Measurements from ENCODE around the gene NIPBL.
"Not testable (repeated sequence)": the region's sequence is repeated elsewhere in the genome, so short reads cannot be mapped to it uniquely, and the experiment has no call there.

NIPBL gene

DNA sequence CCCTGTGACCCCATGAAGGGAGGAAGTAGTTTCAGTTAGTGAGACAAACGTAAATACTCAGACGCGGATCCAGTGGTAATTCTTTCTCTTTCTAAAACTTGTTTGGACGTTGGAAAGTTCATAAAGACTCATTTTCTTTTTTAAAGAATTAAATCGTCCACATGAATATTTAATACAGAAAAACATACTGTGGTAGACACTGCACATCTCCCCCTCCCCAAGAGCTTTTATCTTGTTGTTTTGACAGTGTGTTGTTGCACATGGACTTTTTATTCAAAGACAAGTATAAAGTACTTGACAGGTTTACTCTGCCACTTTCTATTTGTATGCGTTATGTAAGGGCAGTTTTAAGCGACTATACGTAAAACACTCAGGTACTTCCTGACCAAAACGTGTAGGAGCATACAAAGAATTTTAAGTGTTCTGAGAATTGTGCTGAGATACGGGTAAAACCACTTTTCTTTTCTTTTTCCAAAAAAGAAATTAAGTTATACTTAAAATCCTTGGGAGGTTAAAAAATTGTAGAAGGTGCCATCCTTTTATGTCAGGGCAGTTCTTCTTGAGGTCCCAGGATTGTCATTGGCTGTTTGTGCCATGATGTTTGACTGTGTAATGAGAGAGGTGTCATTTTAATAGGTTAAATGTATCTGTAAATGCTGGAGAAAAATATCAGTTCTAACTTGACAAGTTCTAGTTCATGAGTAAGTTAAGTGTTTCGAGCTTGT, 1.3 kb downstream of the NIPBL start:
- DNase-seq (ENCODE audit: low read depth), result no peak

DNA sequence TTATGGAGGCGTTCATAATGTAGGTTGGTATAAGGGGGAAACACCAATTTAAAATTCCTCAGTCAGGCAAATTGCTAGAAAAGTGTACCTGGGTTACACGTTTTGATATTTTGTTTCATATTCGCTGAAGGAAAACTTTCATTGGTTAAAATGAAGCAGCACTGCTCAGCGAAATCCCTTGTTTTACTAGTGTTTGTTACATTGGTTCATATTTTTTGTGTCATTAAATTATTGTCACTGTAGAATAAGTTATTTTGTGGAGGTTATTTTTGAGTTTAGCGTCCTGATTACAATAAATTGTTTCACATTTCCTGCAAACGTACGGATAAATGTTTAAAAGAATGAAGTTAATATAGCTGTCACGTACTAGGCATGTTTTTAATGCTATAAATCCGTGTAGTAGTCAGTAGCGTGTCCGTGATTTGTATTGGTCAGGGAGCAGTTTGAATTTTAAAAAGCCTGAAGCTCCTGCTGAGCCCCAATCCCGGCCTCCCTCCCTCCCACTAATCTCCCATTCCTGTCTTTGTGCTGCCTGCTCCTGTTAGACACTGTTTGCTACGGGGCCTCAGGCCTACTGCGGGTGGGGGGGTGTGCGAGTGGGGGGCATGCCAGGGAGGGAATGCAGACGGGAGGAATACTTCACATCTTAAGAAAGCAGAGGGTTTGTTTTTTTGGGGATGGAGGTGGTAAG, 2.0 kb downstream of the NIPBL start:
- DNase-seq (ENCODE audit: low read depth), result no peak

DNA sequence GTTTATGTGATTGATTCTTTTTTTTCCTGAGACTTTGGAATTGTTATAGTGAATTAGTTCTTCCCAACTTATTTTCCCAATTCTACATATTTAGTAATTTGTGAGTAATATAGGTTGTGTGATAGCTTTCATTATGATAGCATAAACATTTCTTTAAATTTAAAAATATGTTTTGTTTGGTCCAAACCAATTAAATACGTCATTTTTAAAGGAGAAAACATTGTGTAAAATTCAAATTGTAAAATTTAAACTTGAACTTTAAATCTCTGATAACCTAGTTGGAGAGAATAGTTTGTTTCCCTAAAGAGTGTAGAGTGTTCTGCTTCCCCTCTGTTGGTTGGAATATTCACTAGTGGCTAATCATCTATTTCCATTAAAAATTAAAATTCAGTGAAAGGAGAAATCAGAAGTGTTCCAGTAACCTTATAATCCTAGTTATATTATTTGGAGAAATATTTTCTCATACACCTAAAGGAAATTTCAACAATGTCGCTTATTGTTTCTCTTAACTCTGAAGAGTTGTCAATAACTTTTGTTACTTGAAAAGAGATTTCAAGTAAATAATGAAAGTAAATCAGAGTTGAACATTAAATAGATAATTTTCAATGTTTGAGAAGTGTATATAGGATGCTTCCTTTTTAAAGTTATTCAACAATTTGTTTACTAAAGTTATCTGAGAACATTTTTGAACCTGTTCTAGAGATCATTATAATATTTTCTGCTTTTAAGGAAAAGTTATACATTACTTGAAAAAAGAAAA, 2.9 kb downstream of the NIPBL start:
- DNase-seq (ENCODE audit: low read depth), result no peak

DNA sequence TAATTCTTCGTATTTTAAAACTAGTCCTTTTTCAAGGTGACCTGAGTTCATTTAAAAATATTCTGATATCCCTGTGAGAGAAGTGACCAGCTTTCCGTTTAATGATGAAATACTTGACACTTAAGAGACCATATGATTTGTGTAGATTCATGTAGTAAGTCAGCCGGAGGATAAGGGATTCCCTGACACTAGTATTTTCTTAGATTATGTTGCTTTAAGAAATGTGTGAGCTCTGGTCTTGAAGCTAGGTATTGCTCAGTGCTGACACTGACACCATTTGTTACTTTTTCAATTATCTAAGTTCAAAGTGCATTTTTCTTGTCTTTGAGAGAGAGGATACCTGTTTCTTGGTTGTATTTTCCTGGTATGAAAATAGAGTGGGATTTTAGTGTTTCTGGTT, 4.2 kb downstream of the NIPBL start:
- no peak for DNase-seq (ENCODE audit: low read depth)

DNA sequence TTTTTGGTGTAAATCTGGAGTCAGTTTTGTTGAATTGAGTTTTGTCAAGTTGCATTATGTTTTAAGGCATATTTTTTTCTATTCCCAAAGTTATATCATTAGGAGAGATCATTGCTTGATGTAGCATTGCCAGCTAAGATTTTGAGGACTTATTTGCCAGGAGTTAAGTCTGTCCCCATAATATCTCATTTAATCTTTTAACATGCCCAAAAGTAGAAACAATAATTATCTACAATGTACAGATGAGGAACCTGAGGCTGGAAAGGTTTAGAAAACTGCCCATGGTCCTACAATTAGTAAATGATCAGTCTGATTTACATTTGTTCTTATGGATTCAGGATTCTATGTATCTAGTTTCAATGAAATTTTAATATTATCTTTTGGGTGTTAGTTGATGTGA, 4.7 kb downstream of the NIPBL start:
- no peak for DNase-seq (ENCODE audit: low read depth)

DNA sequence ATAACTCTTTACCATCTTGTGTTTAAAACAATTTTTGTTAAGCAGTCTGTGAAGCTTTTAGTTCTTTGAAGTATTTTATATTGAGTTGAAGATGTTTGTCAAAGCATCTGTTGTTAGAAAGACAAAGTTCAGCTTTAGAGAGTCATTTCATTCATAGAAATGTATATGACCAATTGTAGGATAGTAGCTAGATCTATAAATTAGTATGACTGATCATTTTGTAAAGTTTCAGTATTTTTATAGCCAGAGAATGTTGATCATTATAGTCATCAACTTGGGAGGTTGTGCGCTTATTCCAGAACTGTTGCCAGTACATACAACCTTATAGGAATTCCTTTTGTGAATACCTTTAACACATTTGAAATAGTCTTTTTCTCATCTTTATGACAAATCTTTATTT, 5.2 kb downstream of the NIPBL start:
- DNase-seq (ENCODE audit: low read depth), result no peak

DNA sequence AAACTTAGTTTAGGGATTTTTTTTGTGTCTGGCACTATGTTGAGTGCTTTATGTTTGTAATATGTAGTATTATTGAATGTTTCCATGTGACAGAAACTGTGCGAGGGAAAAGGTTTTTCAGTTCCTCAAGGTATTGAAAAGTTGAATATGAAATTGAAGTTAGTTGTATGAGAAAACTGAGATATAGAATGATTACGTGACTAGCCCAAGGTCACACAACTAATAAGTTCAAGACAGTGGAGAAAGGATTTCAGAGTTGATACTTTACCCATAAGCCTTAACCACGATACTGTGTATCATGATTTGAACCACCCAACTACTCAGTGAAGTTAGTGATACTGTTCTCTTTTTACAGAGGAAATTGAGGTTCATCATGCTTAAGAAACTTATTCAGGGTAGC, 5.7 kb downstream of the NIPBL start:
- DNase-seq (ENCODE audit: low read depth), result no peak

DNA sequence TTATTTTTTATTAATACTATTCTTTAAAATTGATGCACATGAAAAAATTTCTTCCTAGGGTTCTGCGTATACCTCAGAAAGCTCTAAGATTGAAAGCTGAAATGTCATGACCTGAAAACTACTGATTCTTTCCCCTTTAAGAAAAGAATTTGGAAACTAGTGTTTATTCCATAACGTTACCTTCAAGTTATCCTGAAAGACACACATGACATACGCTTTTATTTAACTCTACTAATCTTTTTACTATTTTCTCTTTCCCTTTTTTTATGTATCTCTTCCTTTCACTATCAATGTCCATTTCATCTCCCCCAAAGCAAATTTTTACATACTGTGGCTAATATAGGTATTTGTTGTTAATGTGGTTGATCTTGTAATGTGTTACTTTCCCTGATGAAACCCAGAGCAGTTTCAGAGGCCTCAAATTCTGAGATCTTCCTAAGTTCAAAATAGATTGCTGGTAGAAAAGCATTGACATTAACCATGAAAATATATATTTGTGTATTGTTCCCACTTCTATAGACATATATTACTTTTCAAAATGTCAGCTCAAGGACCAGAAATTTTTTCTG, 7.4 kb downstream of the NIPBL start:
- DNase-seq (ENCODE audit: low read depth), result no peak

DNA sequence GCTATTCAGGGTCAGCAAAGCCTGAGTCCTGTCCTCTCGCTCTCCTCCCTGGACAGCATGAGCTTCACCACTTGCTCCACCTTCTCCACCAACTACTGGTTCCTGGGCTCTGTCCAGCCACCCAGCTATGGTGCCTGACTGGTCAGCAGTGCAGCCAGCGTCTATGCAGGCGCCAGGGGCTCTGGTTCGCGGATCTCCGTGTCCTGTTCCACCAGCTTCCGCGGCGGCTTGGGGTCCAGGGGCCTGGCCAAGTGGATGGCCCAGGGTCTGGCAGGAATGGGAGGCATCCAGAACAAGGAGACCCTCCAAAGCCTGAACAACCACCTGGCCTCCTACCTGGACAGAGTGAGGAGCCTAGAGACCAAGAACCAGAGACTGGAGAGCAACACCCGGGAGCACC, 8.6 kb downstream of the NIPBL start:
- no peak for DNase-seq (ENCODE audit: low read depth)

DNA sequence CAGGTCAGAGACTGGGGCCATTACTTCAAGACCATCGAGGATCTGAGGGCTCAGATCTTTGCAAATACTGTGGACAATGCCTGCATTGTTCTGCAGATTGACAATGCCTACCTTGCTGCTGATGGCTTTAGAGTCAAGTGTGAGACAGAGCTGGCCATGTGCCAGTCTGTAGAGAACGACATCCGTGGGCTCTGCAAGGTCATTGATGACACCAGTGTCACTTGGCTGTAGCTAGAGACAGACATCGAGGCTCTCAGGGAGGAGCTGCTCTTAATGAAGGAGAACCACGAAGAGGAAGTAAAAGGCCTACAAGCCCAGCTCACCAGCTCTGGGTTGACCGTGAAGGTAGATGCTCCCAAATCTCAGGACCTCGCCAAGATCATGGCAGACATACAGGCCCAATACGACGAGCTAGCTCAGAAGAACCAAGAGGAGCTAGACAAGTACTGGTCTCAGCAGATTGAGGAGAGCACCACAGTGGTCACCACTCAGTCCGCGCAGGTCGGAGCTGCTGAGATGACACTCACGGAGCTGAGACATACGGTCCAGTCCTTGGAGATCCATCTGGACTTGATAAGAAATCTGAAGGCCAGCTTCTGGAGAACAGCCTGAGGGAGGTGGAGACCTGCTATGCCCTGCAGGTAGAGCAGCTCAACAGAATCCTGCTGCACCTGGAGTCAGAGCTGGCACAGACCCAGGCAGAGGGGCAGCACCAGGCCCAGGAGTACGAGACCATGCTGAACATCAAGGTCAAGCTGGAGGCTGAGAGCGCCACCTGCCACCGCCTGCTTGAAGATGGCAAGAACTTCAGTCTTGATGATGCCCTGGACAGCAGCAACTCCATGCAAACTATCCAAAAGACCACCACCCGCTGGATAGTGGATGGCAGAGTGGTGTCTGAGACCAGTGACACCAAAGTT, 9.3 kb downstream of the NIPBL start:
- DNase-seq (ENCODE audit: low read depth), result no peak

DNA sequence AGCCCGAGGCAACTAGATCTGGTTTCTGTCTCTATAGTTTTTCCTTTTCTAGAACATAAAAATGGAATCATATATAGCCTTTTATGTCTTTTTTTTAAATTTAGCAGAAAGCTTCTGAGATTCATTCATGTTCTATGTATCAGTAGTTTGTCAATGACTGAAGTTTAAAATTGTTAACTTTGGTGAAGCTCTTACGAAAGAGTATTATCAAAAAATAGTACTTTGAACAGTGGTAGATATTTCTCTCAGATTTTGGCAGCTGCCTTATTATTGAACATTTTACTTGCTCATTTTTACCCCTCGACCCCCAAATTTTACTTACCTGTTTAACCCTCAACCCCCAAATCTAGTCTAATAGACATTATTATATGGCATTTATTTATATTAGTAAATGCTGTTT, 10.2 kb downstream of the NIPBL start:
- no peak for DNase-seq (ENCODE audit: low read depth)

DNA sequence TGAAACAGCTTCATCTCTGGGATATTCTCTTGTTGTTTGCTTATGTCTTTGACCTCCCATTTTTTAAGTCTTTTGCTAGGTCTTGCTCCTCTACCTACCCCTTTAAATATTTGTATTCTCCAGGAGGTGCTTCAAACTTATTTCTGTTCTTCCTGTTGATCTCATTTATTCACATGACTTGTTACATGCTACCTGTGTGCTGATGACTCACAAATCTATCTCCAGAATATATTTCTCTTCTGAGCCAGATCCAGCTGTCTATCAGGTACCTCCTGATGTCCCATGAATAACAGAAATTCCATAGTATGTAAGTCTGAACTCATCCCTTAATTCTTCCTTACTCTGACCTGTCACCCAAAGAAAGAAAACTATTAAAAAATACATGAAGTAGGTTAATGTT, 11.0 kb downstream of the NIPBL start:
- no peak for DNase-seq (ENCODE audit: low read depth)

DNA sequence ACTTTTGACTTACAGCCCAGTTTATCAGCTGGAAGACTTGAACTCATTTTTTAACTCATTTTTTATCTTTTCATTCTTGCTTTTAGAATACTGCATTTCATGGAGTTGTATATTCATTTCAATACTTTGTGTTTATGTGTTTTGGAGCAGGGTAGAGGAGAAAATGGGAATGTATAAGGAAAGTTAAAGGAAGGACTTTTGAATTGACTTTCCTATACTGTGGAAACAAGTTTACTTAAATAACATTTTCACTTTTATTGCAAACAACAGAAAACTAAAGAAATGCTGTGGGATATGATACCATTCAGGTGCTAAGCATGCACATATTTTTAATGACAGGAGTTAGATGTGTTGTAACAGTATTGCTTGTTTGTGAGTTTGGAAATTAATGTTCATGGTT, 11.7 kb downstream of the NIPBL start:
- no peak for DNase-seq (ENCODE audit: low read depth)

DNA sequence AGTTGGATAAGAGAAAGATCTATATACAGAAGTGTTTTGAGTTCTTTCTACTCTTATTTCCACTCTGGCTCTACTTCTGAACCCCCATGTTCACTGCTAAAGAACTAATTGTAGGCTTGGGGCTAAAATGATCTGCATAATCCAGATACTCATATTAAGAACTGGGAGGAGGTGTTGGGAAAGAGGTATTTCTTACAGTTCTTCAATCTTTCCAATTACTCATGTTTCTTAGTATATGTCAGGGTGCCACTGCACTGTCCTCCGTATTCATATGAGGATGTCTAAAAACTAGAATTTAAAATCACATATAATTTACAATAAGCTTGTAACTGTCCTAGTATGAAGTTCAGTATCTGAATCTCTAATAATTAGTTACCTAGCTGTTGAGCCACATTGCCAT, 12.7 kb downstream of the NIPBL start:
- no peak for DNase-seq (ENCODE audit: low read depth)

DNA sequence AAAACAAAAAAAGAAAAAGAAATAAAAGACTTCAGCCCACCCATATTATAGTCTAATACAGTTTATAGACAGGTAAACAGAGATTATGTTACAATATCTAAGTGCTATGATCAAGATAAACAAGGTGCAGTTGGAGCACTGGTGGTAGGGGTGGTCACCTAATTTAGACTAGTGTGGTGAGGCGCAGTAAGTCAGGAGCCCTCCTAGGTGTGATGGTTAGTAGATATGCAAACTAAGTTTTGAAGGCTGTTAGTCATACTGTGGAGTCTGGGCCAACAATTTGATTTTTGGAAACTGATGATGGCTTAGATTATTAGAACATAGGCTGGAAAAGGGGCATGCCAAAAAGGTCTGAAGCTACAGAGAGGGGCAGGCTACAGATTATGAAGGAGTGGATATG, 14.7 kb downstream of the NIPBL start:
- DNase-seq (ENCODE audit: low read depth), result no peak

DNA sequence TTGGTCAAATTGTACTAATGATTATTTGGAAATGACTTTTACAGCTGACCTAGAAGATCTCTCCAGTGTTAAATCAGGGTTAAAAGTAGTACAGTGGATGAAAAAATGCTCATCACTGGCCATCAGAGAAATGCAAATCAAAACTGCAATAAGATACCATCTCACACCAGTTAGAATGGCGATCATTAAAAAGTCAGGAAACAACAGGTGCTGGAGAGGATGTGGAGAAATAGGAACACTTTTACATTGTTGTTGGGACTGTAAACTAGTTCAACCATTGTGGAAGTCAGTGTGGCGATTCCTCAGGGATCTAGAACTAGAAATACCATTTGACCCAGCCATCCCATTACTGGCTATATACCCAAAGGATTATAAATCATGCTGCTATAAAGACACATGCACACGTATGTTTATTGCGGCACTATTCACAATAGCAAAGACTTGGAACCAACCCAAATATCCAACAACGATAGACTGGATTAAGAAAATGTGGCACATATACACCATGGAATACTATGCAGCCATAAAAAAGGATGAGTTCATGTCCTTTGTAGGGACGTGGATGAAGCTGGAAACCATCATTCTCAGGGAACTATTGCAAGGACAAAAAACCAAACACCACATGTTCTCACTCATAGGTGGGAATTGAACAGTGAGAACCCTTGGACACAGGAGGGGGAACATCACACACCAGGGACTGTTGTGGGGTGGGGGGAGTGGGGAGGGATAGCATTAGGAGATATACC, 15.7 kb downstream of the NIPBL start:
- DNase-seq (ENCODE audit: low read depth), result not testable (repeated sequence)

DNA sequence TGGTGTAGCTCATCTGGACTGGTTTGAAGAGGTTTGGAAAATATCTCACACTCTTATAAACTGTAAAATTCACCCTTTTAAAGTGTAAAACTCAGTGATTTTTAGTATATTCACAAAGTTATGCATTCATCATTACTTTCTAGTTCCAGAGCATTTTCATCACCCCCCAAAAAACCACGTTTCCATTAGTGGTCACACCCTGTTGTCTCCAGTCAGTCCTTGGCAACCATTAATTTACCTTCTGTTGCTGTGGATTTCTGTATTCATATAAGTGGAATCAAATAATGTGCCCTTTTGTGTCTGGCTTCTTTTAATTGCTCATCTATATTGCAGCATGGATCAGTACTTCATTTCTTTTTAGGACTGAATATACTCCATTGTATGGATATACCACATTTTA, 18.4 kb downstream of the NIPBL start:
- DNase-seq (ENCODE audit: low read depth), result no peak

DNA sequence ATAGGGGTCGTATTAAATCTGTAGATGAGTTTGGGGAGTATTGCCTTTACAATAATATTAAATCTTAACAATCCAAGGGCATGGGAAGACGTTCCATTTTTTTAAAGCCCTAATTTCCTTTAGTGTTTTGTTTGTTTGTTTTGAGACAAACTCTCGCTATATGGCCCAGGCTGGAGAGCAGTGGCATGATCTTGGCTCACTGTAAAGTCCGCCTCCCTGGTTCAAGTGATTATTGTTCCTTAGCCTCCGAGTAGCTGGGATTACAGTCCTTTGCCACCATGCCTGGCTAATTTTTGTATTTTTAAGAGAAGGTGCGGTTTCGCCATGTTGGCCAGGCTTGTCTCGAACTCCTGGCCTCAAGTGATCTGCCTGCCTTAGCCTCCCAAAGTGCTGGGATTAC, 19.9 kb downstream of the NIPBL start:
- DNase-seq (ENCODE audit: low read depth), result no peak

DNA sequence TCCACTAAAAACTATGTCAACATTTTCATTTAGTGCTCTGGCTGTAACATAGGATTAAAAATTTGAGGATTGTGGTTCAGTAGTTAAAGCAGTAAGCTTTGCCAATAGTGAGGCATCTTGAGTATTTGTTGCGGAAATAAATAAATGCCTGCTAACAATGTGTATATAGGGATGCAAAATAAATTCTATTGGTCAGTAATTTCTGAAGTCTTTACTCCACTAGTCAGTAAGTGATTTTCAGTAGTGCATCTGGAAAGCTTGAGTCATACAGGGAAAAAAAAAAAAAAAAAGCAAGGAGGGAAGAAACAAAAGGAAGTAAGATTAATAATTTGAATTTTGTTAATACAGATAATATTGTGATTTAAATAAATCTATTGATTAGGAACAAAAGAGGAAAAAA, 21.0 kb downstream of the NIPBL start:
- no peak for DNase-seq (ENCODE audit: low read depth)

DNA sequence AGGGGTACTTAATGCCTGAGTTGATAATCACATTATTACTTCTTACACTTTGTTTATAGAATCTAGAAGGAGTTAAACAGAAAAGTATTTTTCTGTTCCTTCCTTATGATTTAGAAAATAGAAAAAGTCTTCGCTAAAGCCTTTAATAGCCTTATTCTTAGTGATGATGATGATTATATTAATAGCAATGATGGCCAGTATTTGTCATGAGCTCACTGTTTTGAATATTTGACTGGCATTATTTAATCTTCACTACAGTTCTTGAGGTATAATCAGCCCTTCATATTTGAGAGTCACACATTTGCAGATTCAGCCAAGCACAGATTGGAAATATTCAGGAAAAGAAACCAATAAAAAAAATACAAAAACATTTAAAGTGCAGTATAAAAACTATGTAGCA, 23.3 kb downstream of the NIPBL start:
- DNase-seq (ENCODE audit: low read depth), result no peak

DNA sequence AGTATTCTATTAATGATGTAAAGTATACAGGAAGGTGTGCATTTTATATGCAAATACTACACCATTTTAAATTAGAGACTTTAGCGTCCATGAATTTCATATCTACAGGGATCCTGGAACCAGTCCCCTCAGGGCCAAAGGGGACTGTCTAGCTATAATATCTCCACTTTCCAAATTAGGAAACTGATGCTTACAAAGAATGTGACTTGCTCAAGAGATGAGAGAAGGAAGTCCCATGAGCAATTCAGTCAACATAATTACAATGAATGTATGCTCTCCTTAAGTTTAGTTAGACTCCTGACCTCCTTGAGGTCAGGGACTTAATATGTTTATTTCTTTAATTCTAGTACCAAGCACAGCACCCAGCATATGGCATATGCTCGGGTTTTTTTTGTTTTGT, 23.7 kb downstream of the NIPBL start:
- DNase-seq (ENCODE audit: low read depth), result no peak
